ENCODE results near the gene PLRG1.

Gene PLRG1

DNA sequence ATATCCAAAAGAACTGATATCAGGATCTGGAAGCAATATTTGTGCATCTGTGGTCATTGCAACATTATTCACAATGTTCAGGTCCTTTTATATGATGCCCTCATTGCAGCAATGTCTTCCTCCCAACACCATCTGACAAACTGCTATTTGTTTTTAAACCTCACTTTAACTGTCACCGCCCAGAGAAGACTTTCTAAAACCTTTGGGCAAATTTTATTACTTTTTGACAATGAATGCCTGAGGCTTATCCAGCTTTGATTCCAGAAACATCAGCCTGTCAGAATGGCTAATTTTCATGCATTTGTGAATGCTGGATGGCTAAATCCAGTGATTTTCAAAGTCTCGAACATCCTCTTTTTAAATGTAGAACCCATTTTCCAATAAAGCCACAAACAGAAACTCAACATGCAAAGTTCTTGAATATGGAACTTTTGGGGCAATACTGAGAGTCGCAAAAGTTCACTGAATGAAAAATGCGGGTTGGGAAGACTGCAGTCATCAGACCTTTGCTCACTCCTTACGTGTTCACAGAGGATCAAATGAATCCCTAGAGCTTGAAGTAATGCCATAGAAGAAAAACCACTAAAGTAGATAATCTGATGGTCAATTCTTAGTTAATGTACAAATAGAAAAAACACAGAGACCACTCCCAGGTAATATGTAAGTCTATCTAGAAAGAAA, 23.1 kb upstream of the PLRG1 start:
- DNase-seq: no peak

DNA sequence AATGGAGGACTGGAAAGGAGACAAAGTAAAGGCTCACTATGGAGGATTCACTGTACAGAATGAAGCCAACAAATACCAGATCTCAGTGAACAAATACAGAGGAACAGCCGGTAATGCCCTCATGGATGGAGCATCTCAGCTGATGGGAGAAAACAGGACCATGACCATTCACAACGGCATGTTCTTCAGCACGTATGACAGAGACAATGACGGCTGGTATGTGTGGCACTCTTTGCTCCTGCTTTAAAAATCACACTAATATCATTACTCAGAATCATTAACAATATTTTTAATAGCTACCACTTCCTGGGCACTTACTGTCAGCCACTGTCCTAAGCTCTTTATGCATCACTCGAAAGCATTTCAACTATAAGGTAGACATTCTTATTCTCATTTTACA, 19.4 kb upstream of the PLRG1 start:
- no peak for DNase-seq

DNA sequence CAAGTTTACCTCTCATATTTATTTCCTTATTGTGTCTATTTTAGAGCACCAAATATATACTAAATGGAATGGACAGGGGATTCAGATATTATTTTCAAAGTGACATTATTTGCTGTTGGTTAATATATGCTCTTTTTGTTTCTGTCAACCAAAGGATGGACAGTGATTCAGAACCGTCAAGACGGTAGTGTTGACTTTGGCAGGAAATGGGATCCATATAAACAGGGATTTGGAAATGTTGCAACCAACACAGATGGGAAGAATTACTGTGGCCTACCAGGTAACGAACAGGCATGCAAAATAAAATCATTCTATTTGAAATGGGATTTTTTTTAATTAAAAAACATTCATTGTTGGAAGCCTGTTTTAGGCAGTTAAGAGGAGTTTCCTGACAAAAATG, 18.8 kb upstream of the PLRG1 start:
- DNase-seq: no peak

DNA sequence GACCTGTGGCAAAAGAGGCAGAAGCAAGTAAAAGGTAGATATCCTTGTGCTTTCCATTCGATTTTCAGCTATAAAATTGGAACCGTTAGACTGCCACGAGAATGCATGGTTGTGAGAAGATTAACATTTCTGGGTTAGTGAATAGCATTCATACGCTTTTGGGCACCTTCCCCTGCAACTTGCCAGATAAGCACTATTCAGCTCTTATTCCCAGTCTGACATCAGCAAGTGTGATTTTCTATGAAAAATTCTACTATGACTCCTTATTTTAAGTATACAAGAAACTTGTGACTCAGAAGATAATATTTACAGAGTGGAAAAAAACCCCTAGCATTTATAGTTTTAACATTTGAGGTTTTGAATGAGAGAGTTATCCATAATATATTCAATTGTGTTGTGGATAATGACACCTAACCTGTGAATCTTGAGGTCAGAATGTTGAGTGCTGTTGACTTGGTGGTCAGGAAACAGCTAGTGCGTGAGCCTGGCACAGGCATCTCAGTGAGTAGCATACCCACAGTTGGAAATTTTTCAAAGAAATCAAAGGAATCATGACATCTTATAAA, 16.5 kb upstream of the PLRG1 start:
- DNase-seq: no peak

DNA sequence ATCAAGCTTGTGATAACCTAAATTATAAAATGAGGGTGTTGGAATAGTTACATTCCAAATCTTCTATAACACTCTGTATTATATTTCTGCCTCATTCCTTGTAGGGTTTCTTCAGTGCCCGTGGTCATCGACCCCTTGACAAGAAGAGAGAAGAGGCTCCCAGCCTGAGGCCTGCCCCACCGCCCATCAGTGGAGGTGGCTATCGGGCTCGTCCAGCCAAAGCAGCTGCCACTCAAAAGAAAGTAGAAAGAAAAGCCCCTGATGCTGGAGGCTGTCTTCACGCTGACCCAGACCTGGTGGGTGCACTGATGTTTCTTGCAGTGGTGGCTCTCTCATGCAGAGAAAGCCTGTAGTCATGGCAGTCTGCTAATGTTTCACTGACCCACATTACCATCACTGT, 15.5 kb upstream of the PLRG1 start:
- no peak for DNase-seq

DNA sequence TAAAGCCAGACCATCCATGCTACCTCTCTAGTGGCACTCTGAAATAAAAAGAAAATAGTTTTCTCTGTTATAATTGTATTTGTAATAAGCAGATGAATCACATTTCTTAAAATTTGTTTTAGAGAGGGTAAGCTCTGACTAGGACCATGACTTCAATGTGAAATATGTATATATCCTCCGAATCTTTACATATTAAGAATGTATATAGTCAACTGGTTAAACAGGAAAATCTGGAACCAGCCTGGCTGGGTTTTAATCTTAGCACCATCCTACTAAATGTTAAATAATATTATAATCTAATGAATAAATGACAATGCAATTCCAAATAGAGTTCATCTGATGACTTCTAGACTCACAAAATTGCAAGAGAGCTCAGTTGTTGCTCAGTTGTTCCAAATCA, 14.1 kb upstream of the PLRG1 start:
- no peak for DNase-seq

DNA sequence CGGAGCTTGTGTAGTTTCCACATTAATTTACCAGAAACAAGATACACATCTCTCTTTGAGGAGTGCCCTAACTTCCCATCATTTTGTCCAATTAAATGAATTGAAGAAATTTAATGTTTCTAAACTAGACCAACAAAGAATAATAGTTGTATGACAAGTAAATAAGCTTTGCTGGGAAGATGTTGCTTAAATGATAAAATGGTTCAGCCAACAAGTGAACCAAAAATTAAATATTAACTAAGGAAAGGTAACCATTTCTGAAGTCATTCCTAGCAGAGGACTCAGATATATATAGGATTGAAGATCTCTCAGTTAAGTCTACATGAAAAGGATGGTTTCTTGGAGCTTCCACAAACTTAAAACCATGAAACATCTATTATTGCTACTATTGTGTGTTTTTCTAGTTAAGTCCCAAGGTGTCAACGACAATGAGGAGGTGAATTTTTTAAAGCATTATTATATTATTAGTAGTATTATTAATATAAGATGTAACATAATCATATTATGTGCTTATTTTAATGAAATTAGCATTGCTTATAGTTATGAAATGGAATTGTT, 12.6 kb upstream of the PLRG1 start, which contains the start of gene FGB:
TSS of gene FGB (plus strand) at position 315 of the 558 bp plus-strand sequence. CDS start at position 323, 8 bp downstream.
- no peak for DNase-seq

DNA sequence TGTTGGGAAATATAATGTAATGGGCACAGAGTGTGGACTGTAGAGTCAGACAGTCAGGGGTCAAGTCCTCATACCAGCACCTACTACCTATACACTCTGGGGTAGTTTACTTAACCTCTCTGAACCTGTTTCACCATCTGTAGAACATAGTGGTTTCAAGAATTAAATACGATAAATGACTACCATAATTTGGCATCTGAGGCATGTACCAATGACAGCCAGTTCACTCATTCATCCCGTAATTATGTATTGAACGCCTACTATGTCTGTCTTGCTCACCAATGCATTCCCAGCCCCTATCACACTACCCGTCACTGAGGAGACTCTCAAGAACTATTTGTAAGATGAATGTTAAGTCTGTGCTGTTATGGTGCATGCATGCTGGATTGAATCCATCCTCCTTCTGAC, 10.6 kb upstream of the PLRG1 start:
- DNase-seq: no peak

DNA sequence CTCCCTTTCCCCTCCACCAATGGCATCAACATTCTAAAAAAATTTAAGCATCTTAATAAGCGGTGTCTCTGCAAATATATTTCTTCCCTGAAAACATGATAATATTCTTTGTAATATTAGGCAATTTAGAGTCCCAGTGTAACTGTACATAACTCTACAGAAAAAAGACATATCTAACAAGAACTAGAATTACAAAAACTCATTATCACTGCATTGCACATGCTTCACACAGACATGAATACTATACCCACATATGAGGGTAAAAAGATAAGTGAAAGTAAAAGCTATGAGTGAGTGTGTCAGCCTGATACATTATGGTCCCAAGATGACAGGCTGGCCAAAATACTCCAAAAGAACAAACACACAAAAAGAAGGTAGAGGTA, 10.2 kb upstream of the PLRG1 start:
- no peak for DNase-seq

DNA sequence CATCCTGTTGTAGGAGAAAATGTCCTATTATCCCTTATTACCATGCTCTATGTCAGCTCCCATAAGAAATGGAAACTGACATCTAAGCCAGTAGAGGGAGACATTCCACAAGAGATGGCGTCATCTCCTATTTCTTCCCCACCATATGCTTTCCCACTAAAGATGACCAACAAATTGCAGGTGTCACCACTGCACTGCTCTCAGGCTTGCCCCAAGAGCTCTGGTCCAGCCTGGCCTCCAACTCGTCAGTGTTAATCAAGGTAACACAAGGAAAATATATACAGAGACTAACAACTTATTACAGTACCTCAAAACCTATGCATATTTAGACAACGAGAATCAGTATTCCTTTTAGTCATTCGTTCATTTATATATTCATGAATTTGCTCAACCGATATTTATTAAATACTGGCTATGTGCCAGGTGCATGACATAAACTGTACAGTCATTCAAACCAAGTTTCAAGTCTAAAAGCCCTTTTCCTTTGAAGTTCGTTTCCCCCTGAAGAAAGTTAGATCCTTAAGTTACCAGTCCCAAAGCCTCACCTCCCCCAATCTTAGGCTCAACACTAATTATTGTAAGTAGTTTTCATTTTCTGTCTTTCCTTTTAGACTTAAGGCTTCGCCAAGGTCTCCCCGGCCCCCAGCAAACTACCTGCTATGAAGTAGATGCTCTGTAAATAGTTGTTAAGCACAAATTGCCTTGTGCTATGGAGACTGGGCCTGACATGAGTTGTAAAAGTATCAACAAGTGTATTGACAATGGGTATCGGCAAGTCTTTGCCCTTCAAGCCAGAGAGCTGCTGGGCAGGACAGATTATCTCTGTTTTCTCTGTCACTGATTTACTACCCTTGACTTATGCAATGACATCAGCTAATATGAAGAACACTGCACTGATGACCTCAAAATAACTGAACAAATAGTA, 9.6 kb upstream of the PLRG1 start:
- no peak for DNase-seq

DNA sequence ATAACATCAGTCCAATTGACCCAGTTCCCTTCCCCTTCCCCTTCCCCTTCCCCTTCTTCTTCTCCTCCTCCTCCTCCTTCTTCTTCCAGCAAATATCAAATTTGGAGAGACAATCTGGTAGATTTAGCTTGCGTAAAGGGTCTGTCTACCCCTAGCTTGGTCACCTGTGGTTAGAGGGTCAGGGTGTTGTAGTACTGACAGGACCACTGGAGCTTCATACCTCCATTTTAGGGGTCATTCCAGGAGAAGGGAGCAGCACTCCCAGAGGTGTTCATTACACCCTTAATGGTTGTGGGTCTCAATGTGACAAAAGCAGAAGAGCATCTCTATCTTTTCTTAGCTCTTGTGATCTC, 8.9 kb upstream of the PLRG1 start:
- DNase-seq: no peak

DNA sequence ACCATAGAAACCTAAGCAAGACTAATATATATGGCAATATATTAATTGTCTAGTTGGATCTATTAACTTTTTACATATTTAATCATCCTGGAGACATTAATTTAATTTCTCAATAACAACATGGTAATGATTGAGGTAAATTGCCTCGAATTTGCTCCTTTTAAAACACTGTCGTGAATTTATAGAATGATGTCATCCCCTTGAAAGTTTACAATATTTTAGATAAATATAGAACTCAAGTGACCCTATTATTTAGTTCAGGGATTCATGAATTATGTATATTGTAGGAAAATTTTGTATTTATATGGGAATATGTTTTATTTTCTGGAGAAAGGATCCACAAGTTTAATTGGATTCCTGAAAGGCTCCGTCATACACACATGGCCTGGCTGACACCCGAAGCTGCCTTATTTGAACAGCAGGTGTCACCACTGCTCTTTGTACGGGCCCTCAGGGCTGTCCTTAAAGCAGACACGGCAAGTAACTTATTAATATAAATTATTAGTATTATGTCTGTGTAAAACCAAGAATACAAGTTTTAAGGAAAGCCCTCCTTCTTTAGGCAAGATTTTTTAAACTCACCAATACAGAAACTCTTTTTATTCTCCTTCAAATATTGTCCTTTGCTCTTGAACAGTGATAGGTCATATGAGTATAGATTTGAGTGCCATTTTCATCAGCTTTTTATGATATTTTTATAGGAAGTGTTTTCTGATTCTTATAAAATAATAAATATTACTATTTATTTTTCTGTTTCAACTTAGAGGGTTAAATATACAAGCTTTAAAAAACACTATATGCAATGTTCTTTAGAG, 1.9 kb upstream of the PLRG1 start:
- peak; percentile 62 for DNase-seq

DNA sequence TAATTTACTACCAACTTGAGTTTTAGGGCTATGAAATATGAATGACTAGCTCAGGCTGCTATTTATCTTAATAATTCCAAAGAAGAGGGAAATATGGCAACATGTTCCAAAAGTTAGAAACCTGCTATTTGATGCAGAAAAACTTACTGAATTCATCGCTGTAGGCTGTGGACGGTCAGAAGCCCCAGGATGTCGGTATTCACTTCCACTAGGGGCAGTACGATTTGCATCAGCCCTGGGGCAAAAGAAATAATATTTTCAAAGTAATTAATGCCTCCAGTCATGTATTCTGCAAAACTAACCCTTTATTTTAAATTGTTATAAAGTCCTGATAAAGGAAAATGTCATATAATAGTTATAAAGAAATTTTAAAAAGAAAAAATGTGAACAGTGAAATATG, 4.5 kb downstream of the PLRG1 start:
- no peak for DNase-seq

DNA sequence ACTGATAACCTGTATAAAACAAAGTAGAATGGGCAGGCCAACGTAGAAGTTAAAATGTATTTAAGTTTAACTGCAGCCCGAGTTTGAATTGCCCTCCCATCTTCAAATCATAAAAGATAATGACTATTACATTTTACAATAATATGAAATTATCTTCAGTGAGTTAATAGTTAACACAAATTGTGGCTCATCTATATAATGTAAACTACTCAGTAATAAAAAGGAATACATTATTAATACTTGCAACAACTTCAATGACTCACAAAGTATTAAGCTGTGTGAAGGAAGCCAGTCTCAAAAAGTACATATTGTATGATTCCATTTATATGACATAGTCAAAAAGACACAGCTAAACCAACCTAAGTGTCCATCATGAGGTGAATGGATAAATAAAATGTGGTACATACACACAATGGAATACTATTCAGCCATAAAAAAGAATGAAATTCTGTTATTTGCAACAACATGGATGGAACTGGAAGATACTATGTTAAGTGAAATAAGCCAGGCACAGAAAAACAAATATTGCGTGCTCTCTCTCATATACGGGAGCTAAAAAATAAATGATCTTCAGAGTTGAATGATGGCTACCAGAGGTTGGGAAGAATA, 7.8 kb downstream of the PLRG1 start:
- no peak for DNase-seq

DNA sequence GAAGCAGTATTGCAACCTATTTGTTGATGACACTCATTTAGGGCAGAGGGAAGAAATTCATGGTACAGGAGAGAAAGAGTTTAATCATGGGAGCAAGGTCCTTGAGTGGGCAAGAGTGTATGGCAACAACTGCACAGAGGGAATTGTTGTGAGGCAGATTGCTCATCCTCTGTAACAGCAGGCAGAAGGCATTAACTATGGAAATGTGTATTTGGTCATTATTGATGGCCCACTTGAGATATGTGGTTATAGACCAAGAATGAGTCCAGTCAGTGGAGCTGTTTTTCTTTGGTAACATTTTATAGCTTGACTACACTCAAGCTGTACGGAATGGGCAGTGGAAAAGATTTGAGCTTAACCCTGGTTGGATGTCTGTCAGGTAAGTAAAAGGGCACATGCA, 15.9 kb downstream of the PLRG1 start:
- DNase-seq: no peak

DNA sequence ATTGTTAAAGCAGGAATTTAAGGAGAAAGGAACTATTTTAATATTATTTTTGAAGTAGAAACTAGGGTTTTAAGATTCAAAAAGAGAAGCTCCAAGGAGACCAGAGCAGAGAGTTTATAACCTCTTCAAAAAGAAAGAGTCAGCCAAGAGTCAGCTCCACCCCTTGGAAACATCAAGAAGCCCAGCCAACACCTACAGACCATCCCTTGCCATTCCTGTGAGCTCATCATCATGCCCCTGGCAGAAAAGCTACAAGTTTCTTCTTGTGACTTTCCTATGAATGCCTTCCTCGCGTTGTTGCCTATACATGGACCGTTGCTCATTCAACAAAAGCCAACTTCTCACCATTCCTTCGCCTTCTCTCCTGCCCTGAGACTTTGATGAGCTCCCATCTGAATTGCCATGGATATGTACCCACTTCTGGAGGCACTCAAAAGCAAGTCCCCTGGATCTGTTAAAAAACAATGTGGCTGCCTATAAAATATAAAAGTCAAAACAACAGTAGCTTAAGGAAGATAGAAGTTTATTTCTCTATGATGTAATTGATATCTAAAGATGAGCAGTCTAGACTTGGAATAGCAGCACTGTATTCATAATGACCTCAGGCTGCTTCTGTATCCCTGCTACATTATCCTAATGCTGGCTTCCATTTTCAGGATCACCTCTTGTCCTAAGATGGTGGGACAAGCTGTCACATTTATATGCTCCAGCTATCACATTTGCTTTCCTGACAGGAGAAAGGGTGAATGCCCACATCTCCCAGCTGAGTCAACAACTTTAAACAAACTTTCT, 20.3 kb downstream of the PLRG1 start:
- no peak for DNase-seq

DNA sequence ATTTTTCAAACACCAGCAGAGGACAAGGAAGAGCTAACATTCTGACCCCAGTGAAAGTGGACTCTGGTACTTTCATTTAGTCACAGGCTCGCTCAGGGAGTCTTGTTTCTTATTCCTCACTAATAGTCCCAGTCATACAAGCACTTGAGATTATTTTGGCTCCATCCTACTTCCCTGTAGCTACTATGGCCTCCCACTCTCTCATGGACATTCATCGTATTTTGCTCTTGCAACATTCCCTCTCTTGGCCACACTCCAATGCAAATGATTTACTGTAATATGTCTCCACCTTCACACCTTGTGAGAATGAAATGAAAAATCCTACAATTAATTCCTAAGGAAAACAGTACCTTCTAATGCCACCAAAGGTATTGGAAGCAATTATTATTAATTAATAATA, 21.3 kb downstream of the PLRG1 start:
- no peak for DNase-seq

DNA sequence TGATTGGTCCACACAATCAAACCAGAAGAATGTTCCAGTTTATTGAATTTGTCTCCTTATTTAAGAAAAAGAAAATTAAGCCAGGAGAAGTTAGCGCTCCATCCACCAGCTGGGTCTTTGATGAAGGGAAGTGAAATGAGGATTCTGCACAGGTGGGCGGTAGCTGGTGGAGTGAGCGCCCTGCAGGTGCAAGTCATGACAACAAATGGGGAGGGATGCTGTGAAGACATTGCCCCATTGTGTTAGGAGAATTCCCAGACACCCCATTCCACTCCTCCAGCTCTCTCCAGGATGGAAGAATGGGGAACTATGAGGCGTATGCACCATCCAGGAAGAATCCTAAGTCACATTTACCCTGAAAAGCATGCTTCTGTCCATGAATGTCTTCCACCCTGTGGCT, 22.9 kb downstream of the PLRG1 start:
- no peak for DNase-seq

DNA sequence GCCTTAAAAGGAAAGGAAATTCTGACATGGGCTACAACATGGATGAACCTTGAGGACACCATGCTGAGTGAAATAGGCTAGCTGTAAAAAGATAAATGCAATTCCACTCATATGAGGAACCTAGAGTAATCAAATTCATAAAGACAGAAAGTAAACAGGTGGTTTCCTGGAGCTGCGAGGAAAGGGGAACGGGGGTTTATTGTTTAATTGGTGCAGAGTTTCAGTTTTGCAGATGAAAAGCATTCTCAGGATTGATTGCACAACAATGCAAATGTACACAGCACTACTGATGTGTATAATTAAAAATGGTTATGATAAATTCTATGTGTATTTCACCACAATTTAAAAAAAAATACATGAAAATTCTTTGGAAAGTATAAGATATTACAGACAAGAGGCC, 24.0 kb downstream of the PLRG1 start:
- DNase-seq: no peak

DNA sequence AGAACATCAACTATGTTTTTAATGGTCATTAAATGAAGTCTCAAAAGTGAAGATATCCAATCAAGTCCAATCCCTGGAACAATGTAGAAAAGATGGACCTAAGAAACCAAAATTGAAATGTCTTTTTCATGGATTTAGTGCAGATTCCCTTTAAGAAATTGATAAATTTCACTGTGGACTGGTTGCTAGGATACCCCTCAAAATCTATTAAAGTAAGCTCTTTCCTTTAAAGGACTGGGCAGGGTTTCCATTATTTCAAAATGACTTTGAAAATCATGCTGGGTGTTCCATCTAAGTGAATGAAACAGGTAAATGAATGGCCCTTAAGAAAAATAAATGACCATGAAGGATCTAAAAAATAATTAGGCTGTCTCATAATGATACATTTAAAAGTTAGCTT, 28.6 kb downstream of the PLRG1 start:
- no peak for DNase-seq

DNA sequence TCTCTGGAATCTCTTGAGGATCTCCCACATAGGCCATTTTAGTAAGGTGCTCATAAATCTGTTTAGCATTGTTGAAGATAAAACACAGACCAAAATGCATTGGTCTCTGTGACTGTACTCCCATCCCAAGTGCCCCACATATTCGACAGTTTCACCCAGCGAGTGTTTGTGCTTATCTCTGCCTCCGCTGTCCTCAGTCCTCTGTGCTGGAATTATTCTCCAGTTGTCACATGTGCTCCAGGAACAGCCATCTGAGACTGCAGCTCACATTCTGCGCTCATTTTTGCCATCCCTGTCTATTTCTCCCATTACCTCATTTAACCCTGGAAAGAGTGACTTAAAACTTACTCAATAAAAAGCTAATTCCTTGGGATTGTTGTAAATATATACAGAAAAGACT, 31.0 kb downstream of the PLRG1 start:
- no peak for DNase-seq

DNA sequence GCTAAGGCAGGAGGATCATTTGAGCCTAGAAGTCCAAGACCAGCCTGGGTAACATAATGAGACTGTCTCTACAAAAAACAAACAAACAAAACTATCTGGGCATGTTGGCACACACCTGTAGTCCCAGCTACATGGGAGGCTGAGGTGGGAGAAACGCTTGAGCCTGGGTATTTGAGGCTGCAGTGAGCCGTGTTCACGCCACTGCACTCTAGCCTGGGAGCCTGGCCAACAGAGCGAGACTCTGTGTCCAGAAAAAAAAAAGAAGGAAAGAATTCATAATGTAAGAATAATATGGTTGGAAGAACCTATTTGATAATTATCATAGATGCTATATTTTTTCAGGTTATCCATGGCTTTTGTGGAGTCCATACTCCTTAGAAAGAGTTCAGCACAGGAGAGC, 32.6 kb downstream of the PLRG1 start:
- DNase-seq: no peak

Measured in activated T-cell treated with anti-CD3 and anti-CD28 coated beads for 4 hours (primary cell).